Fibroblast of lung (primary cell): ENCODE measurements around the gene BAIAP2. TPM values are rescaled to one million over a fixed set of nuclear protein-coding genes. Genes with fewer than 3 reads are reported as not detected.

Experiments used
- DNase-seq, 2 donors: peaks; one replicate each; pipeline versions ENCODE4 v3.0.0 to v3.0.0-alpha.2; 2010; ENCODE audit warnings: low read depth in 2 of 2
- H2AFZ ChIP-seq: 2 replicates; pipeline ENCODE4 v1.5.1; 2012; ENCODE audit warnings: low read length, control low read depth, inconsistent platforms
- H3K27ac ChIP-seq: 2 replicates; pipeline ENCODE4 v1.5.1; 2011; ENCODE audit warnings: low read length, control low read depth; ENCODE audit not compliant: insufficient read depth
- H3K27me3 ChIP-seq: 2 replicates; pipeline ENCODE4 v1.5.1; 2011; ENCODE audit warnings: mild to moderate bottlenecking, low read length; ENCODE audit not compliant: control insufficient read depth, insufficient read depth
- H3K36me3 ChIP-seq: 2 replicates; pipeline ENCODE4 v1.5.1; 2011; ENCODE audit warnings: low read length; ENCODE audit not compliant: control insufficient read depth, insufficient read depth
- H3K4me1 ChIP-seq: 2 replicates; pipeline ENCODE4 v1.5.1; 2011; ENCODE audit warnings: low read length; ENCODE audit not compliant: control insufficient read depth, insufficient read depth; ENCODE audit errors: extremely low read depth
- H3K4me2 ChIP-seq: 2 replicates; pipeline ENCODE4 v1.5.1; 2011; ENCODE audit warnings: low read length, control low read depth; ENCODE audit not compliant: insufficient read depth; ENCODE audit errors: extremely low read depth
- H3K4me3 ChIP-seq, 4 experiments: fragments of 200-600 bp in 1 of 4; sonication (generic) in 1 of 4; replicated peaks in 1 of 4; 2 replicates each; pipeline ENCODE4 v1.5.1; 2011 to 2016; ENCODE audit warnings: low read length in 4 of 4, low read depth in 3 of 4, mild to moderate bottlenecking in 3 of 4, control low read depth in 2 of 4, inconsistent platforms in 1 of 4, mixed read lengths in 1 of 4; ENCODE audit not compliant: insufficient read depth in 1 of 4; ENCODE audit errors: control extremely low read depth in 1 of 4
- H3K79me2 ChIP-seq: 2 replicates; pipeline ENCODE4 v1.5.1; 2012; ENCODE audit warnings: mild to moderate bottlenecking, low read length, inconsistent platforms; ENCODE audit not compliant: control insufficient read depth, insufficient read depth
- H3K9ac ChIP-seq: 2 replicates; pipeline ENCODE4 v1.5.1; 2011; ENCODE audit warnings: mild to moderate bottlenecking, low read length, control low read depth; ENCODE audit not compliant: insufficient read depth
- H3K9me3 ChIP-seq: 2 replicates; pipeline ENCODE4 v1.5.1; 2012; ENCODE audit warnings: low read depth, low read length; ENCODE audit not compliant: control insufficient read depth, insufficient read depth
- H4K20me1 ChIP-seq: 2 replicates; pipeline ENCODE4 v1.5.1; 2011; ENCODE audit warnings: low read length; ENCODE audit not compliant: control insufficient read depth, insufficient read depth; ENCODE audit errors: extremely low read depth
- CTCF ChIP-seq, 2 donors: IDR thresholded peaks in 1 of 2; conservative IDR thresholded peaks in 1 of 2; 1 replicate in 1 of 2; 2 replicates in 1 of 2; pipeline ENCODE4 v1.5.1; 2011 to 2012; ENCODE audit warnings: low read length in 2 of 2, control low read depth in 1 of 2, inconsistent platforms in 1 of 2, low read depth in 1 of 2, mild to moderate bottlenecking in 1 of 2
- EZH2 ChIP-seq: IDR thresholded peaks from 2 replicates; pipeline ENCODE4 v1.5.1; 2012; ENCODE audit warnings: low read length, control low read depth, mild to moderate bottlenecking; ENCODE audit errors: missing control alignments
- polyA plus RNA-seq, 2 donors: library from polyadenylated mRNA; depleted of rRNA in 1 of 2; stranded (reverse) in 1 of 2; unstranded in 1 of 2; fragments of >200 nt; gene quantifications; 2 replicates each; pipeline ENCODE4 v1.2.1, GENCODE V29; 2011 to 2012; ENCODE audit warnings: missing spikeins in 1 of 2
- total RNA-seq: library from RNA; depleted of rRNA; stranded (reverse); fragments of >200 nt; gene quantifications from 2 replicates; pipeline ENCODE4 v1.2.1, GENCODE V29; 2014

Gene BAIAP2
- total and polyA plus RNA-seq, 2 donors (not counting 1 experiment from before 2014, with no cell fraction given), result 6.0 to 13.4 TPM

GRCh38 chr17:80995131-80995530, 39.8 kb upstream of the BAIAP2 start:
- Histone ChIP-seq H3K27ac (no peak overlapping the region), H3K9me3 (no peaks in the 10 kb centered on the region), H3K4me2 (no peak overlapping the region), H3K79me2 (peaks cover 4% of the 10 kb centered on the region), H2AFZ (no peak overlapping the region), H3K36me3 (peaks cover 26% of the 10 kb centered on the region), H3K9ac (no peak overlapping the region), H3K4me3 (no peak overlapping the region), H4K20me1 (no peaks in the 10 kb centered on the region), H3K27me3 (no peaks in the 10 kb centered on the region), H3K4me1 (no peaks in the 10 kb centered on the region)
- TF ChIP-seq CTCF (conservative IDR thresholded peaks at IDR 0.05 in 1 of 2, IDR thresholded peaks at IDR 0.05 in 1 of 2; ENCODE audit: low read depth in 1 of 2, low read length in 2 of 2), result no peak
- no peak for TF ChIP-seq EZH2
- DNase-seq, result no peak

GRCh38 chr17:80996422-80997305, 38.3 kb upstream of the BAIAP2 start:
- peaks cover 28% of the 10 kb centered on the region for H3K36me3 ChIP-seq
- H2AFZ ChIP-seq, result no peak overlapping the region
- no peak overlapping the region for H3K9ac ChIP-seq
- no peaks in the 10 kb centered on the region for H4K20me1 ChIP-seq
- H3K27ac ChIP-seq, result no peak overlapping the region
- H3K4me3 ChIP-seq, result no peak overlapping the region
- no peaks in the 10 kb centered on the region for H3K27me3 ChIP-seq
- no peaks in the 10 kb centered on the region for H3K9me3 ChIP-seq
- no peak for TF ChIP-seq CTCF (conservative IDR thresholded peaks at IDR 0.05 in 1 of 2, IDR thresholded peaks at IDR 0.05 in 1 of 2; ENCODE audit: low read depth in 1 of 2, low read length in 2 of 2)
- DNase-seq, result no peak
- no peak overlapping the region for H3K4me2 ChIP-seq
- H3K79me2 ChIP-seq, result peaks cover 4% of the 10 kb centered on the region
- H3K4me1 ChIP-seq, result no peaks in the 10 kb centered on the region

GRCh38 chr17:80997424-80998117, 37.4 kb upstream of the BAIAP2 start:
- Histone ChIP-seq H3K9me3 (no peaks in the 10 kb centered on the region), H3K79me2 (peaks cover 4% of the 10 kb centered on the region), H4K20me1 (no peaks in the 10 kb centered on the region), H3K4me2 (no peak overlapping the region), H3K36me3 (peaks cover 28% of the 10 kb centered on the region), H3K4me3 (no peak overlapping the region), H3K9ac (no peak overlapping the region), H3K4me1 (peaks cover 3% of the 10 kb centered on the region), H2AFZ (no peak overlapping the region), H3K27me3 (no peaks in the 10 kb centered on the region), H3K27ac (no peak overlapping the region)
- TF ChIP-seq CTCF (conservative IDR thresholded peaks at IDR 0.05 in 1 of 2, IDR thresholded peaks at IDR 0.05 in 1 of 2; ENCODE audit: low read depth in 1 of 2, low read length in 2 of 2), result no peak
- no peak for TF ChIP-seq EZH2
- peak in 1 of 2 donors; percentile 71 for DNase-seq
